GM19328 (cell line): ENCODE results near the gene INTS2.

Experiments used
- ATAC-seq: cut with Tn5 transposase; IDR thresholded peaks from one replicate; pipeline ENCODE4 v1.9.1; 2021; ENCODE audit warnings: mild to moderate bottlenecking, moderate library complexity; ENCODE audit not compliant: unreplicated experiment

The INTS2 gene

DNA sequence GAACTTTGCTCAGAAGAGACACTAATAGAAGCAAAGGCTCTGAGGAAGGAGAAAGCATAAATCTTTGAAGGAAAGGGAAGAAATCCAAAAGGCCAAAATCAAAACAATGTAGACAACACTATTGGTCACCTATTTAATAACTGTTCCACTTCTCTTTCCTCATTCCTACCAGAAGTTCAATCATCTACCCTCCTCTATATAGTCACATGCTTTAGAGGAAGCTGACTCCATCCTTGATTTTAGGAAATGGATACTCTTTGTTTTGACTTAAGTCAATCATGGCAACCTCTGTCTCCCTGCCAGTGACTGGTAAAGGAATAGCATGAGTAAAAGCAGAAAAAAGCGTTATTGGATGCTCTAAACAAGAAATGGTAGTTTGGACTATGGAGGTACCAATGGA lies 71.7 kb downstream of the INTS2 start:
- ATAC-seq = no peak

DNA sequence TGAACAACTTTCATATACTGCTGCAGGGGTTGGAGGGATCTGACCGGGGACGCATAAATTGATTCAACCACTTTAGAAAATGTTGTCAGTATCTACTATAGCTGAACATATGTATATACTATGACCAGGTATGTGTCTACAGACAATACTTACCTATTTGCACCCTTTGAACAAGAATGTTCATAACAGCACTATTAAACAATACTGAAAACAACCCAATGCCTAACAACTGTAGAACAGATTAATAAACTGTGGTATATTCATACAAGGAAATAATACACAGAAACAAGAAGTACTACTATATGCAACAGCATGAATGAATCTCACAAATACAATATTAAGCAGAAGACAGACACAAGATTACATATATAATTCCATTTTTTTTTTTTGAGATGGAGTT lies 74.9 kb downstream of the INTS2 start:
- no peak for ATAC-seq

DNA sequence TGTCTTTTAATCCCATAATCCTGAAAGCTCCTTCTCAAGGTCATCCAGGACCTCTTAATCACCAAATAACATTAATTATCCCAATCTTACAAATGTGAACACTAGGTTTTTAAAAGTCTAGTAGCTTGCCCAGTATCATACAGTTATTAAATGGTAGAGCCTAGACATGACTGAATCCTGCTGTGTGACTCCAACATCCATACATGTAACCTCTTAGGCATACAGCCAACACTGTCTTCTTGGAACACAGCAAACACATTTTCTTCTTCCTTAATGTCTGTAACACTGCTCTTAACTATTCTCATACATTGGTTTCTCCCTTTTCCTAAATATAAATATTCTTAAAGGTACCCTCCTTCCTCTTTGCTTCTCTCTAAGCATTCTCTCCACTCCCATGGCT lies 78.1 kb downstream of the INTS2 start:
- no peak for ATAC-seq

DNA sequence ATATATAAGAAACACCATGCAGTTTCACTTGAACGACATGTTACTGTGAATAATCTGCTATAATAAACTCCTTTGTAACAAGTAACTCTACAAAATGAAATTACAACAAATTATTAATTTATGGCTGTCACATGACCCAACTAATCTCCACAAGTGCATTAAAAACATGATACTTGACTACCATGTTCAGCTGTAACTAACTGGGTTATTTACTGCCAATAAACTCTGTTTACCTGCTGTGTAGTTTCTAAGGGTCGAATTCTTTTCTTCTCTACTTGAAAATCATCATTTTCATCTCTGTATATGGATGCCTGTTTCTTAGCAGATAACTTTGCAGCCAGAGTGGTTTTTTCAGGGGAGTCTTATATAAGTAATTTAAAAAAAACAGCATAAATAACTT lies 78.9 kb downstream of the INTS2 start:
- no peak for ATAC-seq

DNA sequence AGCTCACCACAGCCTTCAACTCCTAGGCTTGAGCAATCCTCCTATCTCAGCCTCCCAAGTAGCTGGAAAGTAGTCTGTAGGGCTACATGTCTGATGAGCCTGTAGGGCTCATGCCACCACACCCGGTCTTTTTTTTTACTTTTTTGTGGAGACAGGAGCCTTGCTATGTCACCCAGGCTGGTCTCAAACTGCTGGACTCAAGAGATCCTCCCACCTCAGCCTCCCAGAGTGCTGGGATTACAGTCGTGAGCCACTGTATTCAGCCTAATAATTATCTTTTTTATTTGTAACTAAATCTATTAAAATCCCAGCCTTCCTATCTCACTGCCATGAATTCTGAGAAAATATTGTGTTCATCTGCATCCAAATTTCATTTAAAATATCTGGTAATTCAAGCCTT lies 79.5 kb downstream of the INTS2 start:
- no peak for ATAC-seq

DNA sequence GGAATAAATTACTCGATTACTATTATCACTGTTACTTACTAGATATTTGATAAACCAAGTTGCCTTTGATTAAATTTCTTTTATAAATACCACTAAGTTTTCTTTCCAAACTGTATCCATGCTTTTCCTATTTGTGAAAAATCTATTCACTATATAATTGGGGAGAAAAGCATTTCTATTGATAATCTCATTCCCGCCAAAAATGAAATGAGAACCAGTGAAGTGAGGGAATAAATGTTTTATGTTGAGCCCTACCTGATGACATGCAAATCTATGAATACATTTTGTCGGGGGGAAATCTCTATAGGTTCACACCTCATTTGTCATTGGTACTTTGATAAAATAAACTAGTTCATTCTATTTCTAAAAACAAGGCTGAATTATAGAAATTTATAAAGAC lies 80.1 kb downstream of the INTS2 start:
- ATAC-seq = no peak

DNA sequence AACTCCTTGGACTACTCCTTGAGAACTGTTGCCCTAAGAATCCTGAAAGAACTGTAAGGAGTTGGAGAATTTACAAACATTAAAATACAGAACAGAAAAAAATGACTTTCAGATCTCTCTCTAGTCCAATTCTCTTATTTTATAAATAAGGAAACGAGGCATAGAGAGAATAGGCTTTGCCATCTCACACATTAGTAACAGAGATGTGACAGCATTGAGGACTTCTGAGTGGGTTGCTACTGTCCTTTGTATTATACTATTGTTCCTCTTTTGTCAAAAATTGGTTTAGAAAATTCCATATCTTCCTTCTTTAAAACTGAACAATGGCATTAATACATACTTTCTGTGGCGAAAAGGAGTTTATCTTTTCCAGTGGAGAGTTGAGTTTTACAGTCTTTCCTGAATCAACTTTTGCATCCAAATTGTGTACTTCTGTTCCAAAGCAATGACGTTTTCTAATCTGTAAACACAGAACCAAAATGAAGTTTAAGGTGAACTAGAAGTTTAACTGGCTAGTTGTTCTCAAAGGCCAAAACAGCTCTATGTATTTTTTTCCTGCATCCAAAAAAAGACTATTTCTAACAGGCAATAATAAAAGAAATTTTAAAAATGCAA lies 80.9 kb downstream of the INTS2 start:
- no peak for ATAC-seq

DNA sequence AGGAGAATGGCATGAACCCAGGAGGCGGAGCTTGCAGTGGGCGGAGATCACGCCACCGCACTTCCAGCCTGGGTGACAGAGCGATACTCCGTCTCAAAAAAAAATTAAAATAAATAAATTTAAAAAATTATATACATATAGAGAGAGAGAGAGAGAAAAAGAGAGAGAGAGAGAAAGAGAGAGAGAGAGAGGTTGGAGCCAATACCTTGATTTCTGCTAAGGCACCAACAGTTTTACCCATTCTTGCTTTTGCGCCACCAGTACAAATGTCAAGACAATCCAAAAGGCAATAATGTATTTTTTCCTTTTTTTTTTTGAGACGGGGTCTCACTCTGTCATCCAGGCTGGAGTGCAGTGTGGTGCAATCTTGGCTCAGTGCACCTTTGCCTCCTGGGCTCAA lies 81.7 kb downstream of the INTS2 start:
- no peak for ATAC-seq

DNA sequence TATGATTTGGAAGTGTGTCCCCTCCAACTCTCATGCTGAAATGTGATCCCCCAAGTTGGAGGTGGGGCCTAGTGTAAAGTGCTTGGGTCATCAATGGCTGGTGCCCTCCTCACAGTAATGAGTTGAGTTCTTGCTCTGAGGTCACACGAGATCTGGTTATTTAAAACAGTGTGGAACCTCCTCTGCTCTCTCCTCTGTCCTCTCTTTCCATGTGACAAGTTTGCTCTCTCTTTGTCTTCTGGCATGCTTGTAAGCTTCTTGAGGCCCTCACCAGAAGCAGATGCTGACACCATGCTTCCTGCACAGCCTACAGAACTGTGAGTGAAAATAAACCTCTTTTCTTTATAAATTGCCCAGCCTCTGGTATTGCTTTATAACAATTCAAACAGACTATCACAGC lies 84.3 kb downstream of the INTS2 start:
- ATAC-seq = no peak

DNA sequence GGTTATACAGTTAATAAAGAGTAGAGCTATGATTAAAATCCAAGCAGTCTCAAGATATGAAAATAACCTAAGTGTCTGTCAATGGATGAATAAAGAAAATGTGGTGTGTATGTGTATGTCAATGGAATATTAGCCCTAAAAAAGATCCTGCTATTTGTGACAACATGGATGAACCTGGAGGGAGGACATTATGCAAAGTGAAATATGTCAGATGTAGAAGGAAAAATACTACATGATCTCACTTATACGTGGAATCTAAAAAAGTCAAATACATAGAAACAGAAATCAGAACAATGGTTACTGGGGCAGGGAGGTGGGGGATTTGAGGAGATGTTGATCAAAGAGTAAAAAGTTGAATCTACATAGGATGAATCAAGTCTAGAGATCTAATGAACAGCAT lies 84.9 kb downstream of the INTS2 start:
- no peak for ATAC-seq

DNA sequence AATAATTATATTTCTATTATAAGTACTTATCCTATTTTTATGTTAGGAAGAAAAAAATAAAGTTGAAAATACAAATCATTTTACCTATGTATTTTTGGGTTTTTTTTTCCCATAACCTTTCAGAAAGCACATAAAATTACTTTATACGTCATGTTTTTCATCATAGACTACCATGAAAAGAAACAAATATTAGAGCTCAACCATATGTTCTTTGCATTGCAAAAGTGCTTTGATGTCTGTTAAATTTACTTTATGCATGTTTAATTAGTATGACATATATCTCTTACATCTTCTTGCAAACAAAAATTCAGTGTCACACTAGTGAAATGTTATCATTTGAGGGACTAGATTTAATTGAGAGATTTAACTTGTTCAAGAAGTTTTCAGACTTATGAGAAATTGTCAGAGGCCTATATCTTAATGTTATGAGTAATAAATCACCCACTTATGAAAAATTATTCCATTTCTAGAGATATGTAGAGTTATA lies 88.4 kb downstream of the INTS2 start:
- no peak for ATAC-seq

DNA sequence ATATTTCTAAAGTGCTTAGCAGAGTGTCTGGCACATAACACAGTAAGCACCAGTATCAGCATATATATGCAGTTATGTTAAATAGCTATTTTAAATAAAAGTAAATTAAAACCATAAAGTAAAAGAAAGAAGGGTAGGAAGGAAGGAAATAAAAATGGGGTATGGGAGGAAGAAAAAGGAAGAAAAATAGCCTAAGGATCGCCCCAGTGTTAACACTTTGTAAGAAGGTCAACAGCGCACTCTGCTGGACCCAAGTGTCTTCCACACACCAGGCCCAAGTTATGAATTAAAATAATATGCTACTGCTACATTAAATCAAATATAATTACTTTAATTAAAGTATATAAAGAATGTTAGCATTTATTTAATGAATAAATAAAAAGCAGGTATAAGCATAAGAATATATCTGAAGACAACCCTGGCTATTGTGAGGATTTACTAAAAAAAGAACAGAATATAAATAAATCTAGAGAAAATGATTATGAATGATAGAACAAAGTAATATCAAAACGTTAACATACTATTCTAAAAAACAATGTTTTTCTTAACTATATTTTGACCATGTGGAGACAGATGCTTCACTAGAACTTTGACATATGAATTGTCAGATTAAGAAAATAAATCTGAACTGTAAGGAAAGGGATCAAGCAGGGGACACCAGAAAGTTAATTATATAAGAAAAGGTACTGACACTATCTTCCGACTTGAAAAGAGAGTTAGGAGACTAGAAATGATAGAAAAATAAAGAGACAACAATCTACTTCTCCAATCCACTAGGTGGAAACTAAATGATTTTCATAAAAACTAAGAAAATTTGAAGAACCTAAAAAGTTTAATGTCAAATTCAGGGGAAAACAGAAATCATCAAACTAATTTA lies 90.4 kb downstream of the INTS2 start:
- no peak for ATAC-seq

DNA sequence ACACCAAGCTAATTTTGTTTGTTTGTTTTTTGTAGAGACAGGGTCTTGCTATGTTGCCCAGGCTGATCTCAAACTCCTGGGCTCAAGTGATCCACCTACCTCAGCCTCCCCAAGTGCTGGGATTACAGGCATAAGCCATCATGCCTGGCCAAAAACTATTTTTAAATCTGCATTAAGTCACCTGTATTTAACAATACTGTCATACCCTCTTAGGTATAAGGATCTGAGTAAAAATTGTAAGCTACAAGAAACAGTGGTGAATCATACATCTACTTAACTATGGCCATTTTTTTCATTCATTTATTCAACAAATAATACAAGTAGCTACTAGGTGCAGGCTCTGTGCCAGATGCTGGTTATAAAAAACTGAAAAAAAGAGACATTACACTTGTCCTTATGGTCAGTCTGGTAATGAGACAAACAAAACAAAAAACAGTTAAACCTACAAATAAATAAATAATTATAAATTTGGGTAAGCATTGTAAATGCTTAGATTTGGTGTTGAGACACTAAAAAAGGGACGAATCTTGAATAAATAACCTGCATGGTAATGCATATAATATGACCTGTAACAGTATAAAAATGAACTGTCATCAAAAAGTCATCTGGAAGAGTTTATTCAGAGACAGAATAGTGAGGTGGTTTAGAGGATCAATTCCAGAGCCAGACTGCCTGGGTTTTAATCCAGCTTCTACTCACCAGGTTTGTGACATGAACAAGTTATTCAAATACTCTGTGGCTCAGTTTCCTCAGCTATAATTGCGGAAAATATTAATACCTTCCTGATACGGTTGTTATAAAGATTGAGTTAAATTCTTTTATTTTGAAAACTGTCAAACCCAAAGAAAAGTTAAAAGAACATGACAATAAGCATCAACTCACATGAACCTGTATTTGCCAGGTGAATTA lies 91.3 kb downstream of the INTS2 start:
- ATAC-seq = no peak

DNA sequence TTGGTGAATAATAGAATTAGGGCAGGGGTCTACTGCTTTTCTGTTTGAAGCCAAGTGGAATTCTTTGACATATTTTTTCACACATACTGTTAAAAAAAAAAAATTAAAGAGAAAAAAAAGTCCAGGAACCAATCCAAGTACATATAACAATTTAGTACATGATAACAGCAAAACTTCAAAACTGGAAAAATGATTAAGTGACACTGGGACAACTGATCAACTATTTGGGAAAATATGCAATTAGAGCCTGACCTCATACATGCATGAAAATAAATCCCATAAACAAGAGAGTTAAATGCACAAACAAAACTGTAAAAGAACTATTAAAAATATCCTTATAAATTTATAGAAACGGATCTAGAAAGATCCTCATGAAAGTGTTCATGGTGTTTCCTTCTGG lies 92.2 kb downstream of the INTS2 start:
- no peak for ATAC-seq

DNA sequence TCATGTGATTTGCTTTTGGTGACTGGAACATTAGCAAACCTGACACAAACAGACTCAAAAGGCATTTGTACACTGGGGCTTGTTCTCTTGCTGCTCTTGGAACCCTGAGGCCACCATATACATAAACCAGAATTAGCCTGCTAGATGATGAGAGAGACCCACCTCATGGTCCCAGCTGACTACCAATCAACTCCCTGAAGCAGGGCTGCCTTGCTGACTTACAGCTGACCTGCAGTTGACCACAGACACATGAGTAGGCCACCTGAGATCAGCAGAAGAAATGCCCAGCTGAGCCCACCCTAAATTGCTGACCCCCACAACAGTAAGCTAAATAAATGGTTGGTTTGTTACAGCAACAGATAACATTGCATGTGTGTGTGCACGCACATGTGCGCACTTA lies 93.2 kb downstream of the INTS2 start:
- ATAC-seq = no peak

DNA sequence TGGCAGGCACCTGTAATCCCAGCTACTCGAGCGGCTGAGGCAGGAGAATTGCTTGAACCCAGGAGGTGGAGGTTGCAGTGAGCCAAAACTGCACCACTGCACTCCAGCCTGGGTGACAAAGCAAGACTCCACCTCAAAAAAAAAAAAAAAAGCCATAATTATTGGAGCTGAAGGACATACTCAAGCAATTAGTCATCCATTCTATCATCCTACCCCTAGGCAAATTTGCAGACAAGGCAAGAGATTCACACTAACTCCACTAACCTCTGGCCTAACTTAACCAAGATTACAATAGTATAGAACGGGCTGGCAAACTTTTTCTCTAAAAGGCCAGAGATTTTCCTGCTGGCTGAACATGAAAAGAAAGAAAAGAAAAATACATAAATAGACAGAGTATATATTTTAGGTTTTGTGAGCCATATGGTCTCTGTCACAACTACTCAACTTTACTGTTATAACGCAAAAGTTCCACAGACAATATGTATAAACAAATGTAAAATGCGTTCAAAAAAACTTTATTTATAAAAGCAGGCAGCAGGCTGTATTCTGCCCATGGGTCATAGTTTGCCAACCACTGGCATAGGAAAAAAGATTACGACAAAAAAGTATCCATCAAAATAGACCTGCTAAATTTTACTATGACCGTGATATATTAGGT lies 94.1 kb downstream of the INTS2 start:
- no peak for ATAC-seq

DNA sequence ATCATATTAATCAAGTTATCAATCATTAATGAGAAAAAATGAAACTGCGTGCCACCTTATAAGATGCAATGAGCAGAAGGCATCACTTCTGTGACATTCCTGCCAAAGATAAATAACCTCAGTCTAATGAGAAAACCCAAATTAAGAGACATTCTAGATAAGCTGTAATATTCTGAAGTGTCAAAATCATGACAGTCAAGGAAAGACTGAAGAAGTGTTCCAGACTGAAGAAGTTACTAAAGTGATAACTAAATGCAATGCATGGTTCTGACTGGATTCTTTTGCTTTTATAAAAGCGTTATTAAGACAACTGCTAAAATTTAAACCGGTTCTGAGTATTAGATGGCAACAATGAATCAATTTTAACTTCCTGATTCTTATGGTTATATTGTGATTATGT lies 95.3 kb downstream of the INTS2 start:
- ATAC-seq = no peak

DNA sequence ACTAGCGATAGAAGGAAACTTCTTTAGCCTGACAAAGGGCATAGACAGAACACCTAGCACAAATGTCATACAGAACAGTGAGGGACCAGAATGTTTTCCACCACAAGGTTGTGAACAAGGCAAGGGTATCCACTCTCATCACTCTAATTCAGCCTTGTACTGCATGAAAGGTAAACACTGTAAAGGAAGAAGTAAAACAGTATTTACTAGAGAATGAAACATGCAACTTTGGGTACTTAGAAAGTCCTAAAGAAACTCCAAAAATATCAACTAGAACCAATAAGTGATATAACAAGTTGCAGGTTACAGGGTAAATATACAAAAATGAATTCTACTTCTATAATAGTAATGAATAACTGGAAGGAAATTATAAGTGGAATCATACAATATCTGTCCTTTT lies 96.7 kb downstream of the INTS2 start:
- ATAC-seq = no peak

DNA sequence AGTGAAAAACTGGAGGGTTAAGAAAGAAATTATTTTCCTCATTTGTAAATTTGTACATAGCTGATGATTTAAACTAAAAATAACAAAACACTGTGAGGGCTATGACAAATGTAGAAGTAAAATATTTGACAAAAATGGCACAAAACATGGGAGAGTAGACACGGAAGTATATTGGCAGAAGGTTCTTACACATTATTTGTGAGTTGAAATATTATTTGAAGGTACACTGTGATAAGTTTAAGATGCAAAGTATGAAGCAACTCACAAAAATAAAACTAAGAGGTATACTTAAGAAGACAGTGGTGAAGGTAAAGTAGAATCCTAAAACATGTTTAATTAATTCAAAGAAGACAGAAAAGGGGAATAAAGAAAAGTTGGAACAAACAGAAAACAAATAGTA lies 99.1 kb downstream of the INTS2 start:
- ATAC-seq = no peak

DNA sequence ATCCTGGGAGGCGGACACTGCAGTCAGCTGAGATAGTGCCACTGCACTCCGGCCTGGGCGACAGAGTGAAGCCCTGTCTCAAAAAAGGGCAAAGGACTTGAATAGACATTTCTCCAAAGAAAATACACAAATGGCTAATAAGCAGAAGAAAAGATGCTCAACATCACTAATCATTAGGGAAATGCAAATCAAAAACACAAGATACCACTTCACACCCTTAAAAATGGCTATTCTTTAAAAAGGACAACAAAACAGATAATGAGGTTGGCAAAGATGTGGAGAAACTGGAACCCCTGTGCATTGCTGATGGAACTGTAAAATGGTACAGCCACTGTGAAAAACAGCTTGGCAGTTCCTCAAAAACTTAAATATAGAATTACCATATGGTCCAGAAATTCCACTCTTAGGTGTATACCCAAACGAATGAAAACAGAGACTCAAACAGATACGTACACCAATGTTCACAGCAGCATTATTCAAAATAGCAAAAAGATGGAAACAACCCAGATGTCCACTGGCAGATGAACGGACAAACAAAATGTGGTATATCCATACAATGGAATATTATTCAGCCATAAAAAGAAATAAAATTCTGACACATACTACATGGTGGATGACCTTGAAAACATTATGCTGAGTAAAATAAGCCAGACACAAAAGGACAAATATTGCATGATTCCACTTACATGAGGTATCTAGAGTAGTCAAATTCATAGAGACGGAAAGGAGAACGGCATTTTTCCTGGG lies 100.0 kb downstream of the INTS2 start:
- ATAC-seq = no peak
